Ascending aorta (tissue), 2 donors: ENCODE results near the gene TRAPPC10. TPM values are rescaled to one million over a fixed set of nuclear protein-coding genes. Genes with fewer than 3 reads are reported as not detected.

ENCODE experiments used
- DNase-seq, 2 donors: peaks; one replicate each; pipeline ENCODE4 v3.0.0-alpha.2; 2019; ENCODE audit warnings: low spot score in 2 of 2
- H3K27ac ChIP-seq, 2 donors: fragments of 200-600 bp; sonication (generic); one replicate each; pipeline ENCODE4 v1.5.1; 2016 to 2017; ENCODE audit warnings: mild to moderate bottlenecking in 1 of 2
- H3K27me3 ChIP-seq: fragments of 200-600 bp; sonication (generic); one replicate; pipeline ENCODE4 v1.5.1; 2017
- H3K36me3 ChIP-seq, 2 donors: fragments of 200-600 bp; sonication (generic); one replicate each; pipeline ENCODE4 v1.5.1; 2016
- H3K4me1 ChIP-seq, 2 donors: fragments of 200-600 bp; sonication (generic); one replicate each; pipeline ENCODE4 v1.5.1; 2016 to 2017; ENCODE audit warnings: mild to moderate bottlenecking in 1 of 2
- H3K4me3 ChIP-seq, 2 donors: fragments of 200-600 bp; sonication (generic); one replicate each; pipeline ENCODE4 v1.5.1; 2016 to 2017; ENCODE audit warnings: mild to moderate bottlenecking in 1 of 2
- H3K9me3 ChIP-seq, 2 donors: fragments of 200-600 bp; sonication (generic); one replicate each; pipeline ENCODE4 v1.5.1; 2016
- CTCF ChIP-seq, 3 experiments: fragments of 200-600 bp in 2 of 3; fragments of 450-650 bp in 1 of 3; sonication (generic) in 2 of 3; IDR thresholded peaks; one replicate each; pipeline ENCODE4 v1.5.1; 2016 to 2019; ENCODE audit warnings: antibody characterized with exemption in 3 of 3, mild to moderate bottlenecking in 1 of 3, moderate library complexity in 1 of 3
- intact Hi-C: fragments of 100-400 bp; cut with DNase I; formaldehyde crosslinking; loops from one replicate; pipeline ENCODE4 v1.15.1; 2023
- total RNA-seq: library from RNA; depleted of rRNA; stranded (reverse); fragments of >200 nt; gene quantifications from one replicate; pipeline ENCODE4 v1.1.0, GENCODE V29; 2016

Gene TRAPPC10
- total RNA-seq, 1 donor from 2014 or later = 7.9 TPM

- DNase-seq = no peak
- H3K4me3 ChIP-seq = no peak overlapping the region
- intact Hi-C loops = no loop called here
- no peaks in the 10 kb centered on the region for H3K4me1 ChIP-seq
- no peaks in the 10 kb centered on the region for H3K9me3 ChIP-seq
- no peak for TF ChIP-seq CTCF (IDR thresholded peaks at IDR 0.05)
- H3K27ac ChIP-seq = no peak overlapping the region
- peaks cover 32 to 51% of the 10 kb centered on the region in 2 donors for H3K36me3 ChIP-seq
- no peaks in the 10 kb centered on the region for H3K27me3 ChIP-seq
Observed at GRCh38 chr21:43978060-43978459, 34.0 kb upstream of the TRAPPC10 start.

- Histone ChIP-seq H3K27ac (no peak overlapping the region), H3K4me1 (no peaks in the 10 kb centered on the region), H3K27me3 (no peaks in the 10 kb centered on the region), H3K9me3 (no peaks in the 10 kb centered on the region), H3K36me3 (peaks cover 37 to 60% of the 10 kb centered on the region in 2 donors), H3K4me3 (no peak overlapping the region)
- DNase-seq = no peak
- no peak for TF ChIP-seq CTCF (IDR thresholded peaks at IDR 0.05)
- intact Hi-C loops = no loop called here
Observed at GRCh38 chr21:43979654-43980053, 32.5 kb upstream of the TRAPPC10 start.

GRCh38 chr21:43981151-43981870 lies 30.8 kb upstream of the TRAPPC10 start:
- intact Hi-C loops = no loop called here
- H3K9me3 ChIP-seq = no peaks in the 10 kb centered on the region
- no peak overlapping the region for H3K4me3 ChIP-seq
- no peak for TF ChIP-seq CTCF (IDR thresholded peaks at IDR 0.05)
- peaks cover 37 to 60% of the 10 kb centered on the region in 2 donors for H3K36me3 ChIP-seq
- no peaks in the 10 kb centered on the region for H3K4me1 ChIP-seq
- no peak overlapping the region for H3K27ac ChIP-seq
- H3K27me3 ChIP-seq = no peaks in the 10 kb centered on the region
- DNase-seq = no peak

- peaks cover 37 to 60% of the 10 kb centered on the region in 2 donors for H3K36me3 ChIP-seq
- H3K4me1 ChIP-seq = no peaks in the 10 kb centered on the region
- no peak overlapping the region for H3K27ac ChIP-seq
- intact Hi-C loops = no loop called here
- no peak for DNase-seq
- H3K4me3 ChIP-seq = no peak overlapping the region
- no peaks in the 10 kb centered on the region for H3K9me3 ChIP-seq
- no peak for TF ChIP-seq CTCF (IDR thresholded peaks at IDR 0.05)
- no peaks in the 10 kb centered on the region for H3K27me3 ChIP-seq
Observed at GRCh38 chr21:43981871-43982210, 30.3 kb upstream of the TRAPPC10 start.

- no peak overlapping the region for H3K4me3 ChIP-seq
- H3K4me1 ChIP-seq = no peaks in the 10 kb centered on the region
- TF ChIP-seq CTCF (IDR thresholded peaks at IDR 0.05) = no peak
- no peaks in the 10 kb centered on the region for H3K9me3 ChIP-seq
- peaks cover 37 to 55% of the 10 kb centered on the region in 2 donors for H3K36me3 ChIP-seq
- H3K27me3 ChIP-seq = no peaks in the 10 kb centered on the region
- intact Hi-C loops = no loop called here
- DNase-seq = no peak
- H3K27ac ChIP-seq = no peak overlapping the region
Observed at GRCh38 chr21:43982489-43983078, 29.5 kb upstream of the TRAPPC10 start.
